ENCODE results near the gene MBD3. TPM values are rescaled to one million over a fixed set of nuclear protein-coding genes. Genes with fewer than 3 reads are reported as not detected.
A peak's percentile ranks its signal among the peaks of the same experiment; 100 is the strongest.

Gene MBD3
- total RNA-seq, 1 donor from 2014 or later: 71.9 TPM

GRCh38 chr19:1599460-1599846 lies 6.8 kb upstream of the MBD3 start:
- H4K20me1 ChIP-seq (ENCODE audit: insufficient read depth, low read length): peaks cover 57% of the 10 kb centered on the region
- no peak overlapping the region for H3K9ac ChIP-seq (ENCODE audit: low read length)
- Mint-ChIP-seq H3K4me3 (ENCODE audit: unreplicated experiment) (no peak overlapping the region), H3K4me1 (ENCODE audit: low read depth, unreplicated experiment) (peaks cover 3% of the 10 kb centered on the region), H3K36me3 (ENCODE audit: low read depth, unreplicated experiment) (peaks cover 8% of the 10 kb centered on the region), H3K27ac (ENCODE audit: unreplicated experiment) (no peak overlapping the region), H3K9me3 (ENCODE audit: unreplicated experiment) (no peaks in the 10 kb centered on the region), H3K27me3 (ENCODE audit: low read depth, unreplicated experiment) (no peaks in the 10 kb centered on the region)
- H3K9me3 ChIP-seq (ENCODE audit: insufficient read depth, low read depth, low read length): no peaks in the 10 kb centered on the region
- H3K4me3 ChIP-seq (ENCODE audit: insufficient read depth, low read depth, low read length): no peak overlapping the region
- no peak overlapping the region for H3K4me2 ChIP-seq (ENCODE audit: low read length)
- no peak overlapping the region for H3K27ac ChIP-seq (ENCODE audit: low read depth, low read length)
- H3K79me2 ChIP-seq (ENCODE audit: insufficient read depth, low read length): peaks cover 58% of the 10 kb centered on the region
- no peaks in the 10 kb centered on the region for H3K27me3 ChIP-seq (ENCODE audit: insufficient read depth, low read length)
- H3K4me1 ChIP-seq (ENCODE audit: insufficient read depth, low read length): peaks cover 8% of the 10 kb centered on the region
- H2AFZ ChIP-seq (ENCODE audit: low read depth, low read length): no peak overlapping the region
- no peak for DNase-seq (ENCODE audit: low read depth)
- TF ChIP-seq CTCF (IDR thresholded peaks at IDR 0.05; ENCODE audit: insufficient read depth, low read depth, low read length) (no peak), EZH2 (IDR thresholded peaks at IDR 0.05; ENCODE audit: insufficient read depth, low read length) (no peak)
- no peak for FAIRE-seq
- peaks cover 10% of the 10 kb centered on the region for H3K36me3 ChIP-seq (ENCODE audit: insufficient read depth, low read length)

- Histone ChIP-seq H3K27me3 (ENCODE audit: insufficient read depth, low read length) (no peaks in the 10 kb centered on the region), H3K27ac (ENCODE audit: low read depth, low read length) (no peak overlapping the region), H3K79me2 (ENCODE audit: insufficient read depth, low read length) (peaks cover 52% of the 10 kb centered on the region), H3K9me3 (ENCODE audit: insufficient read depth, low read depth, low read length) (no peaks in the 10 kb centered on the region), H3K4me1 (ENCODE audit: insufficient read depth, low read length) (peaks cover 4% of the 10 kb centered on the region), H3K4me2 (ENCODE audit: low read length) (no peak overlapping the region), H2AFZ (ENCODE audit: low read depth, low read length) (no peak overlapping the region), H4K20me1 (ENCODE audit: insufficient read depth, low read length) (peaks cover 53% of the 10 kb centered on the region), H3K9ac (ENCODE audit: low read length) (no peak overlapping the region), H3K36me3 (ENCODE audit: insufficient read depth, low read length) (peaks cover 10% of the 10 kb centered on the region), H3K4me3 (ENCODE audit: insufficient read depth, low read depth, low read length) (no peak overlapping the region)
- no peak for FAIRE-seq
- Mint-ChIP-seq H3K9me3 (ENCODE audit: unreplicated experiment) (no peaks in the 10 kb centered on the region), H3K27ac (ENCODE audit: unreplicated experiment) (no peak overlapping the region), H3K4me3 (ENCODE audit: unreplicated experiment) (no peak overlapping the region), H3K4me1 (ENCODE audit: low read depth, unreplicated experiment) (peaks cover 2% of the 10 kb centered on the region), H3K27me3 (ENCODE audit: low read depth, unreplicated experiment) (no peaks in the 10 kb centered on the region), H3K36me3 (ENCODE audit: low read depth, unreplicated experiment) (peaks cover 8% of the 10 kb centered on the region)
- TF ChIP-seq CTCF (IDR thresholded peaks at IDR 0.05; ENCODE audit: insufficient read depth, low read depth, low read length) (no peak), EZH2 (IDR thresholded peaks at IDR 0.05; ENCODE audit: insufficient read depth, low read length) (no peak)
- DNase-seq (ENCODE audit: low read depth): no peak
These were observed 6.3 kb upstream of the MBD3 start for GRCh38 chr19:1598777-1599459.

- Histone ChIP-seq H3K27ac (ENCODE audit: low read depth, low read length) (no peak overlapping the region), H3K4me1 (ENCODE audit: insufficient read depth, low read length) (peaks cover 11% of the 10 kb centered on the region), H3K79me2 (ENCODE audit: insufficient read depth, low read length) (peaks cover 37% of the 10 kb centered on the region), H3K4me3 (ENCODE audit: insufficient read depth, low read depth, low read length) (peak overlapping the region; percentile 74), H3K9ac (ENCODE audit: low read length) (peak overlapping the region; percentile 87), H3K9me3 (ENCODE audit: insufficient read depth, low read depth, low read length) (no peaks in the 10 kb centered on the region), H4K20me1 (ENCODE audit: insufficient read depth, low read length) (peaks cover 36% of the 10 kb centered on the region), H2AFZ (ENCODE audit: low read depth, low read length) (no peak overlapping the region), H3K36me3 (ENCODE audit: insufficient read depth, low read length) (peaks cover 8% of the 10 kb centered on the region), H3K27me3 (ENCODE audit: insufficient read depth, low read length) (no peaks in the 10 kb centered on the region), H3K4me2 (ENCODE audit: low read length) (peak overlapping the region; percentile 97)
- DNase-seq (ENCODE audit: low read depth): no peak
- Mint-ChIP-seq H3K36me3 (ENCODE audit: low read depth, unreplicated experiment) (peaks cover 2% of the 10 kb centered on the region), H3K4me1 (ENCODE audit: low read depth, unreplicated experiment) (peaks cover 6% of the 10 kb centered on the region), H3K27me3 (ENCODE audit: low read depth, unreplicated experiment) (no peaks in the 10 kb centered on the region), H3K9me3 (ENCODE audit: unreplicated experiment) (no peaks in the 10 kb centered on the region), H3K27ac (ENCODE audit: unreplicated experiment) (peak overlapping the region; percentile 77), H3K4me3 (ENCODE audit: unreplicated experiment) (peak overlapping the region; percentile 82)
- TF ChIP-seq CTCF (IDR thresholded peaks at IDR 0.05; ENCODE audit: insufficient read depth, low read depth, low read length) (no peak), EZH2 (IDR thresholded peaks at IDR 0.05; ENCODE audit: insufficient read depth, low read length) (no peak)
- FAIRE-seq: no peak
These were observed 772 bp upstream of the MBD3 start for GRCh38 chr19:1593501-1593772.

Data from astrocyte (in vitro differentiated cells and primary cell).